A673 (cell line): ENCODE measurements around the gene DUSP8. TPM values are rescaled to one million over a fixed set of nuclear protein-coding genes. Genes with fewer than 3 reads are reported as not detected.

ENCODE experiments used
- BruUV-seq: library from RNA; stranded (reverse); fragments of 400-500 nt; replicated peaks from 2 replicates; lab custom pipeline; 2021; lab: Mats Ljungman, UMichigan
- CTCF ChIA-PET: fragments of 300-600 bp; sonication (Branson Sonifier 250); formaldehyde crosslinking; loops from one replicate; lab custom pipeline; 2022; ENCODE audit warnings: antibody characterized with exemption; lab: Charles Lee
- POLR2A ChIA-PET: fragments of 300-600 bp; sonication (Branson Sonifier 250); formaldehyde crosslinking; loops from one replicate; lab custom pipeline; 2022; ENCODE audit warnings: antibody characterized with exemption; ENCODE audit not compliant: low non-redundant PET; lab: Charles Lee
- DNase-seq: peaks from one replicate; pipeline ENCODE4 v3.0.0-alpha.2; 2015; ENCODE audit warnings: low spot score
- H3K27ac ChIP-seq: fragments of 200-600 bp; sonication (generic); 2 replicates; pipeline ENCODE4 v1.5.1; 2016; ENCODE audit warnings: mixed run types, low read depth, mild to moderate bottlenecking, mixed read lengths, antibody characterized with exemption, low read length; ENCODE audit not compliant: poor library complexity, severe bottlenecking
- H3K27me3 ChIP-seq: fragments of 200-600 bp; sonication (generic); replicated peaks from 2 replicates; pipeline ENCODE4 v1.6.1; 2017; ENCODE audit warnings: mixed run types, low read depth, mild to moderate bottlenecking, mixed read lengths, antibody characterized with exemption, low read length; ENCODE audit not compliant: insufficient read depth, poor library complexity
- H3K36me3 ChIP-seq: fragments of 200-600 bp; sonication (generic); 2 replicates; pipeline ENCODE4 v1.6.1; 2016; ENCODE audit warnings: mixed run types, mild to moderate bottlenecking, mixed read lengths, antibody characterized with exemption, low read length; ENCODE audit not compliant: insufficient read depth, poor library complexity, severe bottlenecking
- H3K4me1 ChIP-seq: fragments of 200-600 bp; sonication (generic); 2 replicates; pipeline ENCODE4 v1.6.1; 2017; ENCODE audit warnings: mixed run types, mild to moderate bottlenecking, mixed read lengths, antibody characterized with exemption, low read length; ENCODE audit not compliant: insufficient read depth, poor library complexity, severe bottlenecking
- H3K4me3 ChIP-seq: fragments of 200-600 bp; sonication (generic); 2 replicates; pipeline ENCODE4 v1.5.1; 2016; ENCODE audit warnings: low read depth, mixed run types, mild to moderate bottlenecking, mixed read lengths, low read length; ENCODE audit not compliant: poor library complexity, severe bottlenecking
- H3K9me3 ChIP-seq: fragments of 200-600 bp; sonication (generic); 2 replicates; pipeline ENCODE4 v1.6.1; 2016; ENCODE audit warnings: mixed run types, low read depth, mild to moderate bottlenecking, mixed read lengths, antibody characterized with exemption, low read length; ENCODE audit not compliant: poor library complexity, severe bottlenecking
- CTCF ChIP-seq: fragments of 300-800, 200-600 bp; sonication (generic); conservative IDR thresholded peaks from 2 replicates; pipeline ENCODE4 v1.5.1; 2017; ENCODE audit warnings: low read depth, mild to moderate bottlenecking, antibody characterized with exemption, low read length, moderate library complexity, mixed read lengths
- EZH2 ChIP-seq: fragments of 200-600 bp; sonication (generic); IDR thresholded peaks from 2 replicates; pipeline ENCODE4 v1.6.1; 2017; ENCODE audit warnings: borderline replicate concordance, low read depth, mild to moderate bottlenecking, mixed read lengths, antibody characterized with exemption, low read length; ENCODE audit not compliant: poor library complexity, severe bottlenecking
- intact Hi-C: fragments of 100-400 bp; cut with micrococcal nuclease; formaldehyde crosslinking; loops from one replicate; pipeline ENCODE4 v1.10.0; 2022; ENCODE audit not compliant: unreplicated experiment
- total RNA-seq: library from RNA; stranded (reverse); gene quantifications from 2 replicates; pipeline ENCODE4 v1.2.3, GENCODE V29; 2021

Gene DUSP8
- total RNA-seq, 1 experiment from 2014 or later, result 1.9 TPM

DNA sequence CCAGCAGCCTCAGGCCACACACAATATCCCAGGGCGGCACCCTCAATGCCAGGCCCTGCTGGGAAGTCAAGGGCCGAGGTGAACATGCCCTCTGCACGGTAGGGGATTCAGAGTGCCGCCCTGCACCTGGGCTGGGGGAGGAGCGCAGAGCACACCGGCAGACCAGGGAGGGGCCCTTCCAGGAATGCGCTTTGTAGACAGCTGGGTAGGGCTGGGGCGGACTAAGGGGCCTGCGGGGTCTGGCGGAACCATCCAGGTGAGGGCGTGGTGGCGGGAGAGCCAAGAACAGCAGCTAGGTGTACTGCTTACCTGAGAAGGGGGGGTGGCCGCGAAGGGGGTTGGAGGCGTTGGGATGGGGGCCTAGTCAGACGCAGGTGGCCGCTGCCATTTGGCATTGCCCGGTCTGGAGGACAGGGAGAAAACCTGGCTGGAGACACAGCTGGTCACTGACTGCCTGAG lies 26.0 kb downstream of the DUSP8 start:
- no peak overlapping the region for H3K4me3 ChIP-seq
- no TSS peak for BruUV-seq

GRCh38 chr11:1545432-1545831 lies 26.6 kb downstream of the DUSP8 start:
- no peaks in the 10 kb centered on the region for H3K9me3 ChIP-seq
- no peak overlapping the region for H3K27ac ChIP-seq
- DNase-seq, result no peak
- no peak overlapping the region for H3K4me3 ChIP-seq
- no peaks in the 10 kb centered on the region for H3K36me3 ChIP-seq
- CTCF ChIA-PET, result no interaction called here
- TF ChIP-seq CTCF (no peak), EZH2 (no peak)
- BruUV-seq, result no TSS peak
- H3K4me1 ChIP-seq, result no peaks in the 10 kb centered on the region
- H3K27me3 ChIP-seq, result peaks cover 35% of the 10 kb centered on the region
- POLR2A ChIA-PET, result no interaction called here
- intact Hi-C loops, result loop anchor here (5.0 to 10.0 kb wide), 2 partner anchors 79 to 287 kb away; partner anchors contain the start of genes KRTAP5-4, KRTAP5-5 and SYT8

More for the DNA sequence above, 26.0 kb downstream of the DUSP8 start:
- H3K9me3 ChIP-seq, result no peaks in the 10 kb centered on the region
- H3K4me1 ChIP-seq, result no peaks in the 10 kb centered on the region
- POLR2A ChIA-PET, result no interaction called here
- no peaks in the 10 kb centered on the region for H3K36me3 ChIP-seq
- TF ChIP-seq EZH2 (no peak), CTCF (no peak)
- intact Hi-C loops, result loop anchor here (2.0 to 10.0 kb wide), 3 partner anchors 29 to 286 kb away; partner anchors contain the start of genes KRTAP5-4, KRTAP5-5 and SYT8
- no peak overlapping the region for H3K27ac ChIP-seq
- CTCF ChIA-PET, result interaction anchor here (0.6 to 1.8 kb wide), 7 partner anchors 19 to 82 kb away, joined by 3 to 17 read pairs (median 4); no protein-coding TSS in a partner anchor
- no peak for DNase-seq
- peaks cover 35% of the 10 kb centered on the region for H3K27me3 ChIP-seq

GRCh38 chr11:1544536-1544935 lies 27.5 kb downstream of the DUSP8 start:
- Histone ChIP-seq H3K27me3 (peaks cover 35% of the 10 kb centered on the region), H3K27ac (no peak overlapping the region), H3K36me3 (no peaks in the 10 kb centered on the region), H3K9me3 (no peaks in the 10 kb centered on the region), H3K4me1 (no peaks in the 10 kb centered on the region), H3K4me3 (no peak overlapping the region)
- ChIA-PET POLR2A (no interaction called here), CTCF (interaction anchor here (1.1 kb wide), 1 partner anchor 30 kb away, joined by 3 read pairs; no protein-coding TSS in a partner anchor)
- TF ChIP-seq EZH2 (no peak), CTCF (no peak)
- DNase-seq, result no peak
- BruUV-seq, result no TSS peak
- intact Hi-C loops, result loop anchor here (10.0 kb wide), 1 partner anchor 80 kb away; the partner anchor contains the start of genes KRTAP5-4 and KRTAP5-5
